GM11168 (cell line): Measurements from ENCODE around the gene EML6.

Source experiments
- in situ Hi-C: fragments of 300-500 bp; cut with MboI; formaldehyde crosslinking; loops from one replicate; pipeline ENCODE4 v1.12.0; 2022; ENCODE audit warnings: low sequenced_read_pairs; ENCODE audit not compliant: unreplicated experiment

EML6 gene

DNA sequence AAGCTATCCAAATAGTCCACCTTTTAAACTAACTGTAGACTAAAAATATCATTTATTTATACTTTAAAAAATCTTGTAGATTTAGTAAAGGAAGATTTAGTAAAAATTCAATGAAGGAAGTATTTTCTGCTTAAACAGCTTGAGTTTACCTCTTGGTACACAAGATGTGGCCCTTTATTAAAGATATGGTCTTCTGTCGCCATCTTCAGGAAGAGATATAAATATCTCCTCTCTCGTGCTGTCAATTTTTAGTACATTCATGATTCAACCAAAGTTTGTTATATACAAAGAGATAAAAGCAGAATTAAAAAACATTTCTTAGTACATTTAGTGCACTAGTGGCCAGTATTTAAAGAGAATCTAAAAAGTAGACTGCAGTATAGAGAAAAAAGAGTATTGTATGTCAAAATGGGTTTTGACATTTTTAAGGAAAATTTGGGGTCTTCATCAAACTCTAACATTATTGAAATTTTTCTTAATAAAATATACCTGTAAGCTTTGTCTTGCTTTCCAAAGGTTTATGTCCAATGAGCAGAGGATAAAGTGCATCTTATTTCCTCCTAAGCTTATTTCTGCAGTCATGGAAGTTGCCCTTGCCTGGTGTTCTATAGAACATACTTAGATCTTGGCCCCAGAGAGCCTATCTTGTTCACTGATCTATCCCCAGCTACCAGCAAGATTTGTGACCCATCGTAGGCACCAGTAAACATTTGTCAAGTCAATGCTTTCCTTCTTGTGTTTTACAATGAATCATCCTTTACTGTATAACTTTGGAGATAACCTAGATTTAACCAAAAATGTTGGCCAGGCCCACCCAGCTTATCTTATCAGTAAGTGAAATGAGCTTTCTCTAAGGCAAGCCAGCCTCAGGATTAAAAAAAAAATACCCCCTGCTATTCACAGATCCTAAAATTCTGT, 18.5 kb upstream of the EML6 start:
- in situ Hi-C loops = loop anchor here (10.0 kb wide), 1 partner anchor 600 kb away; no protein-coding TSS in a partner anchor

DNA sequence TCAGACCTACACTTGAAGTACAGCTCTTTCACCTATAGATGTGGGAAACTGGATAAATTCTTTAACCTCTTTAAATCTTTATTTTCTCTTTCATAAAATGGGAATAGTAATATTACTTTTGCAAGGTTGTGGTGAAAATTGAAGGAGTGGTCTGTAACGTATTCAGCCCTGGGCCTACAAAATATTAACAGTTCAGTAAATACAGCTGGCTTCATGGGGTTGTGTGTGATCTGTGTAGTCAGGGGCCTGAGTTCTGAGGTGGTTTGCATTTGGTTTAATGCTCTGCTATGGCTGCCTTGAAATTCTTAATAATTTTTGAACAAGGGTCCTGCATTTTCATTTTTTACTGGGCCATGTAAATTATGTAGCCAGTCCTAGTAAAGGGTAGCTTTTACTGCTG, 16.8 kb upstream of the EML6 start:
- in situ Hi-C loops = loop anchor here (10.0 kb wide), 1 partner anchor 602 kb away; no protein-coding TSS in a partner anchor

- in situ Hi-C loops = loop anchor here (10.0 kb wide), 1 partner anchor 604 kb away; no protein-coding TSS in a partner anchor
These were observed 14.7 kb upstream of the EML6 start for GRCh38 chr2:54708584-54709335.

DNA sequence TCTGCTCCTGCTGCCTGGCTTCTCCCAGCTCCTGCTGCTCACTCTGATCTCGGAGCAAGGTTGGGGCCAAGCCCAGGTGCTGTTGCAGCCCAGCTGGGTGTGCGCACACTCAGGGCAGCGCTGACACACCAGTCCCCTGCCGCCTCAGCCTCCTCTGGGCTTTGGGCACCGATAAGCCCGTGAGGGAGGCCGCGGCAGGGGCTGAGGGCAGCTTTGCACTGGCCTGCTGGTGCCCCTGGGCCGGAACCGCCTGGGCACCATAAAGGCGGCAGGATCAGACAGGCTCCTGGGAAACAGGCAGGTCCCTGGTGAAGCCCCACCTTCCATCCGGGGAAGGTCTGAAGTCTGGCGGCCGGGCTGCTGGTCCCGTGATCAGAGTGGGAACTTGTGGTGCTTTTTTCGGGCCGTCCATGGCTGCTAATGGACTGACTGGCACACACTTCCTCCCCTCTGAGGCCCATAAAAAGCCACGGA, 14.1 kb upstream of the EML6 start:
- in situ Hi-C loops = loop anchor here (10.0 kb wide), 1 partner anchor 605 kb away; no protein-coding TSS in a partner anchor

- in situ Hi-C loops = no loop called here
These were observed 13.2 kb upstream of the EML6 start for GRCh38 chr2:54710216-54710615.

DNA sequence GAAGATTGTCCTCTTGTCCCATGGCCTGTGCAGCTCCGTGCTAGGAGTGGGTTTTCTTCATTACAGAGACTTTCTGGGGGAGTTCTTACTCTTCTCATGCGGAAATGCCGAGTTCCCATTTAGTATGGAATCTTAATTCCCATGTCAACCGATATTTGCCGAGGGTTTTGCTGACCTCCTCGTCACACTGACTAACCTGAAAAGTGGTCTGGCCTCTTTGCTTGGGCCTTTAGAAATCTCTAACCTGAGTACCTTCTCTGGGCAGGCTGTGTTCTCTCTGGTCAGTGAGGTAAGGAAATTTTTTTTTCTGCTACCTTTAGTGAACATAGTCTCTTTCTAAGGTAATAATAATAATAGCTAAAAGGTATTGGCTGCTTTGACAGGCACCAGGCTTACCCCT, 10.9 kb upstream of the EML6 start:
- in situ Hi-C loops = no loop called here

DNA sequence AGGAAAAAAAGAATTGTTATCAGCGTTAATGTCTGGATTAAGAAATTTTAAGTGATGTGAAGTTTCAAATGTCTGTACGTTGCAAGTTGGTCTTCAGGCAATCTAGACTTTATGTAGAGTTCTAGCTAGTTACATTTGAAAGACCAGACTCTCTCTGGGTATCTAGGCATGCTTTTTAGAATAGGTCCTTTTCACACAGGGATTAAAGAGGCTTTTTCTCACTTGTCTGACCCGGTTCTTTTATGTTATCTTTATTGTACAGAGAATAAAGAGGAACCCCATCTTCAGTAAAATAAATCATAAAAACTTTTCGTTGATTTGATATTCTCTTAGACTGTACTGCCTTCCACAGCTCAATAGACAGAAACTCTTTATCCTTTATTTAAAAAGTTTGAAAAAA, 8.5 kb upstream of the EML6 start:
- in situ Hi-C loops = no loop called here

DNA sequence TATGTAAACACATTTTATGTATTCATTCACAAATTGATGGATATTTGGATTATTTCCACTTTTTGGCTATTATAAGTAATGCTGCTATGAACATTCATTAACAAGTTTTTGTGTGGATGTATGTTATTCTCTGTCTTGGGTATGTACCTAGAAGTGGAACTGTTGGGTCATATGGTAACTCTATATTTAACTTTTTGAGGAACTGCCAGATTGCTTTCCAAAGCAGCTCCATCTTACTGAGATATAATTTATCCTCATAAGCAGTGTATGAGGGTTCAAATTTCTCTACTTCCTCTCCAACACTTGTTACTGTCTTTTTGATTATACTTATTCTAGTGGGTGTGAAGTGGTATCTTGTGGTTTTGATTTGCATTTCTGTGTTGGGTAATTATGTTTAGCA, 7.1 kb upstream of the EML6 start:
- in situ Hi-C loops = no loop called here

DNA sequence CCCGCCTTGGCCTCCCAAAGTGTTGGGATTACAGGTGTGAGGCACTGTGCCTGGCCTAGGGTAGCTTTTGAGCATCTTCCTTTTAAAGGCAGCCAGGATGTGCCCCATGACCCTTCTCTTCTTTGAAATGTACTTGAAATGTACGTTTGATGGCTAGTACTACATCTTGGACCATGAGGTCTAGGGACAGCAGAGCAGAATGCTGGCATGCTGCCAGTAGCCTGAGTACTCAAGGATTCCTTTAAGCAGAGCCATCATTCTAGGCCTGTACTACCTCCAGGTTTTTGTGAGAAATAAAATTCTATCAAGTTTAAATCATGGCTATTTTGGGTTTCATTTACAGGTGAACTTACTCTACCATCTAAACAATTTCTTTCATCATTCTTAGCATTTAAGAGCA, 2.9 kb upstream of the EML6 start:
- in situ Hi-C loops = no loop called here

GRCh38 chr2:54722641-54723040, 821 bp upstream of the EML6 start:
- in situ Hi-C loops = no loop called here

DNA sequence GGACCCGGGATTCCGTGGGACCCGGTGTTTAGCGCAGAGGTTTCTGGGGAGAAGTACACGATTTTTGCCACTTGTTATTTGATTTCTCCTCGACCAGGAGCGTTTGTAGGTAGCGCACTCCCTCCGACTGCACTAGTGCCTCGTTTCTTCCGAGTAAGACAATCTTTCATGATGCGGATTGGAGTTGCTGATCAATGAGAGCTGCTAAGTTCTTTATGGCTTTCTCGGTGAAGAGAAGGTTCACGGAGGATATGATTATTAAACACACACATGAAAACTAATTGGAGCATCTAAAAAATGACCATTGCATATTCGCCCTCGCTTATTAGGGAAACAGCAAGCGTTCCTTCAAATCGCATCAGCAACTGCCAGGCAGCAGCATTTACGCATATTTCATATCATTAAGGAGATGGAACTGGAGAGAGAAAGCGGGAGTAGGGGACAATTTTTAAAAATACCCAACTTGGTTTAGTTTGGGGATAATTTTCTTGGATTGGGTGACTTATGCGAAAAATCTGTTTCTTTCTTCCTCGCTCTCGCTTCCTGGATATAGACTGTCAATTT, 616 bp downstream of the EML6 start:
- in situ Hi-C loops = no loop called here

DNA sequence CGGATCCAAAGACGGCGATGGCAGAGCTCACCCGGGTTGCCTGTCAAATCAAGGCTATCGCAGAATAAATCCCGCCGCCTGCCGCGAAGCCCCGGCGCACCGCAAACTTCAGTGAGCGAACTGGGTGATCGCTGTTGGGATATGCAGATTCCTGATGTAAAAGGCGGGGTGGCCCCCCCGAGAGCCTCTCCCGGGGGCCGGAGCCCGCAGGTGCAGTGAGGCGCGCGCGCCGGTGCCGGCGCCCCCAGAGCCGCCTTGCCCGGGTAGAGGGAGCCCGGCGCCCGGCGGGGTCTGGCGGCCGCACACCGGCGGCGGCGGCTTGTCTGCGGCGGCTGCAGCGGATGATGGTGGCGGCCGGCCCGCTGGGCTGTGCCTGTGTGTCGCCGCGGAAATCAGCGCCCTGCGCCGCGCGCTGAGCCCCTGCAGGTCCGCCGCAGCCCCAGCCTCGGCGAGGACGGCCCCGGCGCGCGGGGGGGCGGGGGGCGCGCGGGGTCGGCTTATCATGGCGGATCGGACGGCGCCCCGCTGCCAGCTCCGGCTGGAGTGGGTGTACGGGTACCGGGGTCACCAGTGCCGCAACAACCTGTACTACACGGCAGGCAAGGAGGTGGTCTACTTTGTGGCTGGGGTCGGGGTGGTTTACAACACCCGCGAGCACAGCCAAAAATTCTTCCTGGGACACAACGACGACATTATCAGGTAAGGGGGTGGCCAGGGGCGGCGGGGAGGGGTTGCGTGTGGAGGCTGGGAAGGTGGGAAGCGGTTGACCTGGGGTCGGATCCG, 1.3 kb downstream of the EML6 start:
- in situ Hi-C loops = no loop called here

DNA sequence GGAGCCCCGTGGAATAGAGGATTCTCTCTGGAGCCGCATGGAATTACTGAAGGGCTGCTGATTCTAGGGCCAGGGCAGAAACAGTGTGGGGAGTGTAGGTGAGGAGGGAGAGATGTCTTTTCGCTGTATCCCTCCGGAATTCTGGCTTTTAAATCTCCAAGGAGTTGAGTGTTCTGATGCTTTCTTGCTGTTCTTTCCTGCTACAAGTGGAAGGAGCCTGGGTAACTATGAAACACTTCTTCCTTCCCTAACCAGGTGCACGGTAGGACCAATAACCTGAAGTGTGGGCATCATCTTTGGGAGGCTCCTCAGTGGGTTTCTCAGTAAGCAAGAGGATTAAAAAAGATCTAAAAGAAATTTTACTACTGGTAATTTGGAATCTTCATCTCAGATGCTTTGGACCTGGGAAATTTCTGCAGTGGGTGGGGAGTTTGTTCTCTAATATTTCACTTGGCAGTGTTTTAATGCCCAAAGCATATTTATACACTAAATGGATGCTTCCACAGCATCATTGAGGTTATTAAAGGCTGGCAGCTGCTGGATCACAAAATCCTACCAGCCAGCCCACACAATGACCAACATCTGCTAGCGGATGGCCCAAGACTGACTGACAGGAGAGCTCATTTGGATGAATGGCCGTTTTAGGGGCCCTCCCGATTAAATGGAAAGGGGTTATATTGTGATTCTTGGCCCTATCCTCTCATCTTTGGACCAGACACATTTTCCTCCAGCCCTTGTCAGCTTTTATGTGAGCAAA, 2.1 kb downstream of the EML6 start:
- in situ Hi-C loops = no loop called here

GRCh38 chr2:54726431-54726830, 3.0 kb downstream of the EML6 start:
- in situ Hi-C loops = no loop called here

DNA sequence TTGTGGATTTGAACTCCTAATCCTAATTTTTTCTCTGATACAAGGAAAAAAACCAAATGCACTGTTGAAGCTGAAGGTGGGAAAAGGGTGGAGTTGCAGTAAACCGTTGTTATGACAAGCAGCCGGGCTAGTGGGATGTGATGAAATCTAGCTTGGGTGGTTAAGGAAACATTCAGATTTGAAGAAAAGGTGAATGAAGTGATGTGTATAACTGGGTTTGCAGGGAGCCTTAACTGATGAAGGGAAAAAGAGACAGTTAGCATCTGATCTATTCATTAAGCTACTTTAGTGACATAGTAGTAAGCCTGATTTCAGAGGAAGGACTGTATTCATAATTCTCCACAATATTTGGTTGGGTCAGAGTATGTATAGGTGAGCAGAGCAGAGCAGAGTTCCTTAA, 3.5 kb downstream of the EML6 start:
- in situ Hi-C loops = no loop called here

GRCh38 chr2:54728669-54729120, 5.2 kb downstream of the EML6 start:
- in situ Hi-C loops = no loop called here

GRCh38 chr2:54735636-54736035, 12.2 kb downstream of the EML6 start:
- in situ Hi-C loops = no loop called here

DNA sequence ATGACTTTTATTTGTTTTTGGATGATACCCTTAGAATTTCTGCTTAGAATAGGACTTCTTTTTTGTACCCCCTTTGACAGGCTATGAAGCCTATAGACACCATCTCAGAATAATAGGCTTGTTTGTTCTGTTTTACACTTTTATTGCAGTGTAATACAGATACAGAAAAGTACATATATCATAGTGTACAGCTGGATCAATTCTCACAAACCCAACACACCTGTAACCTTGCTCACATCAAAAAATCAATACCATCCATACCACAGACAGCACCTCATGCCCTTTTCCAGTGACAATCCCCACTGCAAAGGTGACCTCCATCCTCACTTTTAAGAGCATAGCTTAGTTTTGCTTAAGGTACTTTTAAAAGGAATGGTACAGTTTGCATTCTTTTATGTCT, 14.8 kb downstream of the EML6 start:
- in situ Hi-C loops = no loop called here

DNA sequence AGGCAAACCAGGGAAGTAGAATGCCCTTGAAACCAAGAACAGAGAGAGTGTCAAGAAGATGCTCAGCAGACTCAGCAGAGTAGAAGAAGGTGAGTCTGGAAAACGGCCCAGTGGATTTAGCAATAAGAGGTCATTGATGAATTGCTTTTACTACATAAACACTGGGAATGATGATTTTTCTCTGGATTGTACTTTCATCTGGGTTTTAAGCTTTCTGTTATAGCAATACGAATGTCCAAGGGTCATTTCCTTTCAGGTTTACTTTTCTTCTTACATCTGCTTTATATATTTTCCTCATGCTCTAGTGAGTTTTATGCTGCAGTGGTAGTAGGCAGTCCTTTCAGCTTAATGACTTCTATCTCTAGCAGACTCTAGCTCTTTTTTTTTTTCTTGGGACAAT, 16.9 kb downstream of the EML6 start:
- in situ Hi-C loops = no loop called here
